Fibroblast of skin of scalp (primary cell): ENCODE data around the gene PLEKHG4B.
"Not testable (repeated sequence)": the region's sequence is repeated elsewhere in the genome, so short reads cannot be mapped to it uniquely, and the experiment has no call there.

Source experiments
- DNase-seq: peaks from one replicate; pipeline ENCODE4 v3.0.0-alpha.2; 2013

PLEKHG4B gene

GRCh38 chr5:200985-201384 lies 109.0 kb downstream of the PLEKHG4B start:
- DNase-seq, result no peak

- DNase-seq, result no peak
Observed at GRCh38 chr5:201672-202071, 109.7 kb downstream of the PLEKHG4B start.

- DNase-seq, result no peak
Observed at GRCh38 chr5:203246-203930, 111.4 kb downstream of the PLEKHG4B start.

GRCh38 chr5:204001-204400 lies 112.0 kb downstream of the PLEKHG4B start:
- DNase-seq, result no peak

GRCh38 chr5:204462-204861 lies 112.5 kb downstream of the PLEKHG4B start:
- DNase-seq, result no peak

- no peak for DNase-seq
Observed at GRCh38 chr5:204966-205670, 113.2 kb downstream of the PLEKHG4B start.

- no peak for DNase-seq
Observed at GRCh38 chr5:206406-206805, 114.4 kb downstream of the PLEKHG4B start.

GRCh38 chr5:206927-207536 lies 115.1 kb downstream of the PLEKHG4B start:
- no peak for DNase-seq

GRCh38 chr5:207599-207998 lies 115.6 kb downstream of the PLEKHG4B start:
- no peak for DNase-seq

DNA sequence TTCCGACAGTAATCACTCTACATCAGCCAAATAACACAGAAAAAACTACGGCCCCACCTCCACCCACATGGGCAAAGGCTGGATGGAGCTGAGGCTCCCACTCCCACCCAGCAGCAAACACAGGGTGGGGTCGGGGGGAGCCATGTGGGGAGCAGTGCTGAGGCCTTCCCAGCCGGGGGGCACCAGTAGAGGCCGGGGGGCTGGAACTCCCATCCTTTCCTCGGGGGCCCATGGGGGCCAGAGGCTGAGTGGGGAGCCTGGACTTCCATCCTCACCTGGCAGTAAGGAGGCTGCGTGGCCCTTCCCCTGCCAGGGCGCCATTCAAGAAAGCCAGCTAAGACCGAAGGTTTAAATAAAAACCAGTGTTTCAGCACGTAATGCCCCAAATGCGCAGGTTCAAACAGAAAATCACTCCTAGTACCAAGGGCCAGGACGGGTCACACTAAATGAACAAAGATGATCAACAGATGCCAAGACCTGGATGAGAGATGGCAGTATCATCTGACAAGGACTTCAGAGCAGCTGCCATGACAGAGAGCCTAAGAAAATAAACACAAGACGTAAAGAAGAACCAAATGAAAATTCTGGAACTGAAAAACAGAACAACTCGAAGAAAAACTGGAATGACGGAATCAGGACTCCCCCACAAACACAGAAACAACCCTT lies 116.6 kb downstream of the PLEKHG4B start:
- no peak for DNase-seq

GRCh38 chr5:213803-214395 lies 121.9 kb downstream of the PLEKHG4B start:
- no peak for DNase-seq

GRCh38 chr5:215256-215655 lies 123.3 kb downstream of the PLEKHG4B start:
- peak; percentile 19 for DNase-seq

DNA sequence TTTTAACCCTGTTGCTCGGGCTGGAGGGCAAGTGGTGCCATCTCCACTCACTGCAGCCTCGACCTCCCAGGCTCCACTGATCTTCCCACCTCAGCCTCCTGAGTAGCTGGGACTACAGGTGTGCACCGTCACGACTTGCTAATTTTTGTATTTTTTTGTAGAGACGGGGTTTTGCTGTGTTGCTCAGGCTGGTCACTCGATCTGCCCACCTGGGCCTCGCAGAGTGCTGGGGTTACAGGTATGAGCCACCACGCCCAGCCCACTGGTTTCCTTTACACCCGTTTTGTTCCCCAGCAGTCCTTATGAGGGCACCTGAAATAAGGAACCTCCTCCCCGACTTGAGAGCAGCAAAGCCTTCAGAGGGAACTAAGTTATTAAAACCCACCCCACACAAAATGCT lies 124.1 kb downstream of the PLEKHG4B start:
- DNase-seq, result not testable (repeated sequence)

GRCh38 chr5:217494-218456 lies 125.8 kb downstream of the PLEKHG4B start, which contains the start of the genes CCDC127 and SDHA:
Gene CCDC127, minus strand, starts transcription at chr5:218153. Its CDS starts 1,304 bp downstream, at chr5:216849.
Gene SDHA, plus strand, starts transcription at chr5:218320. Its CDS starts 36 bp downstream, at chr5:218356.
- DNase-seq, result peak; percentile 93

- peak; percentile 22 for DNase-seq
Observed at GRCh38 chr5:218457-219291, 126.7 kb downstream of the PLEKHG4B start.

DNA sequence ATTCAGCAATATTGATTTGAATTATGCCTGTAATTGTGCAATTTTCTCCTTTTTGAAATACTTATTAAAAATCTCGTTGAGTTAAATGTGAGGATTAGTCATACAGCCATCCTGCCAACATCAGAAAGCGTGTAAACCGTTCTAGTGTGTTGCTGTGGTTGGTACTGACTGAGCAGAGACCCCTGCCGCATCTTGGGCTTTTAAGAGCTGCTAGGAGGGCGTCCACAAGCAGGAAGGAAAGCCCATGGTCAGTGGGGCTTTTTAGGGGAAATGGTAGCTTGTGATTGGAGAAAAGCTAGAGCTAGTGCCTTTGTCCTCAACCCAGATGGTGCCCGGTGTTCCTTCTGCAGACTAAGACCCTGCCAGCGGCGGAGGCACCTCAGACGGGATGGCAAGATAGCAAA lies 127.5 kb downstream of the PLEKHG4B start:
- DNase-seq, result peak; percentile 18

DNA sequence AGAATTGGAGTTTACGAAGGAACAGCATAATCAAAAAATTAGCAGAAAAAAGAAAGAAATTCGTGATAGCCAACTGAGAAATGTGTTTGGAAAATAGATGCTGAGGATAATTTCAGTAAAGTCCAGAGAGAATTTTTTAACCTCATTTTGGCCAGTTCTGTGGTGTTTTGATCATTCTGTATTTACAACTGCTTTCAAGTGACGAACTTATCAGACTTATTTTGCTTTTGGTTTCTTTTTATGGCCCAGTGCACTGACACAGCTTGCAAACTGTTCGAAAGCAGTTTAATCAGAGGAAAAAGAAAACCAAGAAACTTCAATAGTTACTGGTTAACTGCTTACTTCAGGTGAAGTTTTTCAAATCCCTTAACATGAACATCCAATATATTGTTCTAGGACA lies 128.0 kb downstream of the PLEKHG4B start:
- DNase-seq, result no peak

DNA sequence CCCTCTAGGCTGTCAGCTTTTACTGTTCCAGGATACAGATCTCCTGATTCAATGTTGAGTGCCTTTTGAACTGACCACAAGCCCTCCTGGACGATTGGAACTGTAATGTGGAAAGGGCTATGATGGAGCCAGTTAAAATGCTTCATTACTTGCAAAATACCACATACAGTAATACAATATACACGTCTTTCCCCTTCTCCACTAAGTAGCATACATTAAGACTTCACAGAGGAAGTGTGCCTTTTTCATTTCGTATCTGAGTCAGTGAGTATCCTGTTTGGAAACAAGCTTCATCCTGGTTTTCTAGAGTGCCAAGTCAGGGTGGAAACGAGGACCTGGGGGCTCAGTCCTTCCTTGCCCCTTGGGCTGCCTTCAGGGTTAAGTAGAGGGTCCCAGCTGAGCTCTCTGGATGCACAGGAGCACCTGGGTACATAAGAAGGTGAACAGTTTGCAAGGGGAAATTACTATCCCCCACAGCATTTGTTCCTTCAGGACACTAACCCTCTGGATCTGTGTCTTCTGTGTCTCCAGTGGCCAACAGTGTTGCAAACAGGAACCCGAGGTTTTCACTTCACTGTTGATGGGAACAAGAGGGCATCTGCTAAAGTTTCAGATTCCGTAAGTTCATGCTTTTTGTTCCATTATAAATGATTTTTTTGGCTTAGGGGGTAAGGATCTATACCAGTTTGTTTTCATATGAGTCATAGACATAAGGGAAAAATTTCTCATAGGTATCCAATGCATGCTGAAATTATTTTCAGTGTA lies 131.2 kb downstream of the PLEKHG4B start:
- DNase-seq, result not testable (repeated sequence)

DNA sequence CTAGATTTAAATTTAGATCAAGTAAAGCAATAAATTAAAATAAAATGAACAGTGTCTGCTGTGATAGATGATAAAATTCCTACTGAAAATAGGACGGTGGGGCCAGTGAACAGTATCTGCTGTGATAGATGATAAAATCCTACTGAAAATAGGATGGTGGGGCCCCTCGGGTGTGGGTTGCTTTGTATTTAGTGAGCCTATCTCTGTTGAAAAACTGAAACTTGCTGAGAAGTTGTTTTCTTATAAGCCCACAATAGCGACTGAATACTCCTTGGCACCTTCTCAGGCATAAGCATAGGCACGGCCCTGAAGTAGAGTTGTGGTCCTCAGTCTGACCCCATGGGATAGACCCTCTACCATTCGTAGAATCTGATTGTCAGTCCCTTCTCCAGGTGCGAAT lies 131.8 kb downstream of the PLEKHG4B start:
- DNase-seq, result no peak

DNA sequence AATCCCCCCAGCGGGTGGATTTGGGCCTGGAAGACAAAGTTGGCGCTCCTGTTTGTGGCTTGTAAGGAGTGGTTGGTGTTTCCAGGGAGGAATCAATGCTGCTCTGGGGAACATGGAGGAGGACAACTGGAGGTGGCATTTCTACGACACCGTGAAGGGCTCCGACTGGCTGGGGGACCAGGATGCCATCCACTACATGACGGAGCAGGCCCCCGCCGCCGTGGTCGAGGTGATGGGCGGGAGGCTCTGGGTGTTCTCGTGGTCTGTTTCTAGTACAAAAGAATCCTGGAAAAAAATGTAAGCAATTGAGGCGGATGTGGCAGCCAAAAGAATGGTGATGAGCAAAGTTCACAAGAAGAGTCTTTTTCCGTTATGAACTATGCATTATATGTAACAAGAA lies 133.4 kb downstream of the PLEKHG4B start:
- no peak for DNase-seq
